ENCODE results near the gene CARD14.

Gene CARD14

GRCh38 chr17:80247561-80247960 is 77.7 kb downstream of the CARD14 start:
- no peaks in the 10 kb centered on the region for H4K20me1 ChIP-seq (ENCODE audit: insufficient read depth, low read length)
- no peak overlapping the region for H3K9ac ChIP-seq (ENCODE audit: low read length)
- H2AFZ ChIP-seq (ENCODE audit: low read length) = no peak overlapping the region
- no peak overlapping the region for H3K27ac ChIP-seq (ENCODE audit: low read length)
- no peak for TF ChIP-seq EZH2 (optimal IDR thresholded peaks at IDR 0.05; ENCODE audit: low read depth, low read length)
- TF ChIP-seq EZH2phosphoT487 (IDR thresholded peaks at IDR 0.05; ENCODE audit: low read length) = no peak
- TF ChIP-seq CTCF (IDR thresholded peaks at IDR 0.05; ENCODE audit: low read length) = no peak
- no peak for DNase-seq
- H3K4me2 ChIP-seq (ENCODE audit: low read depth, low read length) = no peak overlapping the region
- no peaks in the 10 kb centered on the region for H3K9me2 ChIP-seq (replicated peaks; ENCODE audit: insufficient read depth, low read length)
- H3K79me2 ChIP-seq (ENCODE audit: low read length) = no peaks in the 10 kb centered on the region
- H3K27me3 ChIP-seq (replicated peaks; ENCODE audit: insufficient read depth, low read length) = no peaks in the 10 kb centered on the region
- no peaks in the 10 kb centered on the region for H3K36me3 ChIP-seq (replicated peaks; ENCODE audit: insufficient read depth, low read length)
- H3K4me3 ChIP-seq (ENCODE audit: low read length) = no peak overlapping the region
- H3K9me3 ChIP-seq (replicated peaks; ENCODE audit: insufficient read depth, low read length) = no peaks in the 10 kb centered on the region
- no peaks in the 10 kb centered on the region for H3K4me1 ChIP-seq (ENCODE audit: low read length)
- H3F3A ChIP-seq (ENCODE audit: insufficient read depth, low read length) = no peaks in the 10 kb centered on the region

GRCh38 chr17:80248001-80248893 is 78.4 kb downstream of the CARD14 start:
- no peak overlapping the region for H3K4me3 ChIP-seq (ENCODE audit: low read length)
- TF ChIP-seq EZH2phosphoT487 (IDR thresholded peaks at IDR 0.05; ENCODE audit: low read length) (no peak), EZH2 (optimal IDR thresholded peaks at IDR 0.05; ENCODE audit: low read depth, low read length) (no peak), CTCF (IDR thresholded peaks at IDR 0.05; ENCODE audit: low read length) (no peak)
- H3K4me1 ChIP-seq (ENCODE audit: low read length) = no peaks in the 10 kb centered on the region
- H3K36me3 ChIP-seq (replicated peaks; ENCODE audit: insufficient read depth, low read length) = no peaks in the 10 kb centered on the region
- H3K9ac ChIP-seq (ENCODE audit: low read length) = no peak overlapping the region
- H3K4me2 ChIP-seq (ENCODE audit: low read depth, low read length) = no peak overlapping the region
- H3K79me2 ChIP-seq (ENCODE audit: low read length) = no peaks in the 10 kb centered on the region
- no peak for DNase-seq
- H3F3A ChIP-seq (ENCODE audit: insufficient read depth, low read length) = no peaks in the 10 kb centered on the region
- no peaks in the 10 kb centered on the region for H3K27me3 ChIP-seq (replicated peaks; ENCODE audit: insufficient read depth, low read length)
- no peak overlapping the region for H3K27ac ChIP-seq (ENCODE audit: low read length)
- H3K9me2 ChIP-seq (replicated peaks; ENCODE audit: insufficient read depth, low read length) = no peaks in the 10 kb centered on the region
- H4K20me1 ChIP-seq (ENCODE audit: insufficient read depth, low read length) = no peaks in the 10 kb centered on the region
- no peaks in the 10 kb centered on the region for H3K9me3 ChIP-seq (replicated peaks; ENCODE audit: insufficient read depth, low read length)
- H2AFZ ChIP-seq (ENCODE audit: low read length) = no peak overlapping the region

GRCh38 chr17:80248894-80249710 is 79.3 kb downstream of the CARD14 start:
- Histone ChIP-seq H3K27ac (ENCODE audit: low read length) (no peak overlapping the region), H2AFZ (ENCODE audit: low read length) (no peak overlapping the region), H3K9me3 (replicated peaks; ENCODE audit: insufficient read depth, low read length) (no peaks in the 10 kb centered on the region)

More at GRCh38 chr17:80248894-80249710, 79.3 kb downstream of the CARD14 start:
- H3K9ac ChIP-seq (ENCODE audit: low read length) = no peak overlapping the region
- H3K4me3 ChIP-seq (ENCODE audit: low read length) = no peak overlapping the region
- no peak overlapping the region for H3K4me2 ChIP-seq (ENCODE audit: low read depth, low read length)
- TF ChIP-seq EZH2phosphoT487 (IDR thresholded peaks at IDR 0.05; ENCODE audit: low read length) (no peak), EZH2 (optimal IDR thresholded peaks at IDR 0.05; ENCODE audit: low read depth, low read length) (no peak), CTCF (IDR thresholded peaks at IDR 0.05; ENCODE audit: low read length) (no peak)
- H3K27me3 ChIP-seq (replicated peaks; ENCODE audit: insufficient read depth, low read length) = no peaks in the 10 kb centered on the region
- H3F3A ChIP-seq (ENCODE audit: insufficient read depth, low read length) = no peaks in the 10 kb centered on the region; the same call in 1 of the 2 replicates
- no peaks in the 10 kb centered on the region for H3K79me2 ChIP-seq (ENCODE audit: low read length)
- no peak for DNase-seq
- no peaks in the 10 kb centered on the region for H3K36me3 ChIP-seq (replicated peaks; ENCODE audit: insufficient read depth, low read length)
- H4K20me1 ChIP-seq (ENCODE audit: insufficient read depth, low read length) = no peaks in the 10 kb centered on the region
- H3K4me1 ChIP-seq (ENCODE audit: low read length) = no peaks in the 10 kb centered on the region
- no peaks in the 10 kb centered on the region for H3K9me2 ChIP-seq (replicated peaks; ENCODE audit: insufficient read depth, low read length)

All from MM.1S (cell line).